ENCODE measurements around the gene TEX26.

DNA sequence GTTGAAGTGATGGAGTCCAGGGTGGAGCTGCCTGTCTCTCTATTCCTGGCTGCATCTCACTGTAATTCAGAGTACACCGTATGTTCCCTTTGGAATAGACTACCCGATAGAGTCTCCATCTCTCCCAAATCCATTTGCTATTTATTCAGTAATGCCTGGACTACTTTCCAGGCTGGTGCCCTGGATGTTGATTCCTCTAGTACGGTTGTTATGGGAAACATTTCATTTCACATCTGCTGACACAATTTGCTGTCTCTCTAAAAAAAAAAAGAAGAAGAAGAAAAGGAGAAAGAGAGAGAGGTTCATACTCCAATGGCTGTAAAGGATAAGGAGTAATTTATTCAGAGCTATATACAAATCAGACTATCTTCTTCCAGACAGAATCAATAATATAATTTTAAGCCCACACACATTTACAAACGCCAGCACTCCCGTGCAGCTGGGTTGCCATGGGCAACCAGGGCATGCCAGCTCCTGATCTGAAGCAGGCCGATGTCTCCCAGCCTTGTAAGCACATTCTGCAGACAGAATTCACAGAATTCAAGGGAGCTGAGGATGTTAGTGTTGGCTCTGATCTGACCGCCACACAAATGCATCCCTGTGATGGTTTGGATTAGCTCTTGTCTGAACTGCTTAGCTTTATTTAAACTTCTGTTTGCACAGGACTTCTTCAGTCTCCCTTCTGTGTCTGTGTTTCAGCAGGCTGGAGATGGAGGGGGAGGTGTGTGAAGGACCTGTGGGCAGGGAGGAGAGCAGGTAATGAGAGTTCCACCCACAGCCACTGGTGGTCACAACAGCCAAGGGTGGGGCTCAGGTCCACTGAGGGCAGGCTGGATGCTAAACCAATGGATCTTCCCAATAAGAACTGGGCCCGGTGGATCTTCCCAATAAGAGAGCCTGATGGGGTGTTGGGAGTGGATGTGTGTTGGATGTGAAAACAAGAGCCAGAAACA is 66.0 kb downstream of the TEX26 start:
- TF ChIP-seq, protein P1, sequence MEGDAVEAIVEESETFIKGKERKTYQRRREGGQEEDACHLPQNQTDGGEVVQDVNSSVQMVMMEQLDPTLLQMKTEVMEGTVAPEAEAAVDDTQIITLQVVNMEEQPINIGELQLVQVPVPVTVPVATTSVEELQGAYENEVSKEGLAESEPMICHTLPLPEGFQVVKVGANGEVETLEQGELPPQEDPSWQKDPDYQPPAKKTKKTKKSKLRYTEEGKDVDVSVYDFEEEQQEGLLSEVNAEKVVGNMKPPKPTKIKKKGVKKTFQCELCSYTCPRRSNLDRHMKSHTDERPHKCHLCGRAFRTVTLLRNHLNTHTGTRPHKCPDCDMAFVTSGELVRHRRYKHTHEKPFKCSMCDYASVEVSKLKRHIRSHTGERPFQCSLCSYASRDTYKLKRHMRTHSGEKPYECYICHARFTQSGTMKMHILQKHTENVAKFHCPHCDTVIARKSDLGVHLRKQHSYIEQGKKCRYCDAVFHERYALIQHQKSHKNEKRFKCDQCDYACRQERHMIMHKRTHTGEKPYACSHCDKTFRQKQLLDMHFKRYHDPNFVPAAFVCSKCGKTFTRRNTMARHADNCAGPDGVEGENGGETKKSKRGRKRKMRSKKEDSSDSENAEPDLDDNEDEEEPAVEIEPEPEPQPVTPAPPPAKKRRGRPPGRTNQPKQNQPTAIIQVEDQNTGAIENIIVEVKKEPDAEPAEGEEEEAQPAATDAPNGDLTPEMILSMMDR (IDR thresholded peaks at IDR 0.05; ENCODE audit: low read depth, low read length) = no peak
- TF ChIP-seq, protein P2, sequence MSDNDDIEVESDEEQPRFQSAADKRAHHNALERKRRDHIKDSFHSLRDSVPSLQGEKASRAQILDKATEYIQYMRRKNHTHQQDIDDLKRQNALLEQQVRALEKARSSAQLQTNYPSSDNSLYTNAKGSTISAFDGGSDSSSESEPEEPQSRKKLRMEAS (IDR thresholded peaks at IDR 0.05; ENCODE audit: low read depth, low read length) = no peak
- no peak for TF ChIP-seq MYC (IDR thresholded peaks at IDR 0.05; ENCODE audit: low read depth, low read length)
